ENCODE data around the gene CHRNE.

CHRNE gene

DNA sequence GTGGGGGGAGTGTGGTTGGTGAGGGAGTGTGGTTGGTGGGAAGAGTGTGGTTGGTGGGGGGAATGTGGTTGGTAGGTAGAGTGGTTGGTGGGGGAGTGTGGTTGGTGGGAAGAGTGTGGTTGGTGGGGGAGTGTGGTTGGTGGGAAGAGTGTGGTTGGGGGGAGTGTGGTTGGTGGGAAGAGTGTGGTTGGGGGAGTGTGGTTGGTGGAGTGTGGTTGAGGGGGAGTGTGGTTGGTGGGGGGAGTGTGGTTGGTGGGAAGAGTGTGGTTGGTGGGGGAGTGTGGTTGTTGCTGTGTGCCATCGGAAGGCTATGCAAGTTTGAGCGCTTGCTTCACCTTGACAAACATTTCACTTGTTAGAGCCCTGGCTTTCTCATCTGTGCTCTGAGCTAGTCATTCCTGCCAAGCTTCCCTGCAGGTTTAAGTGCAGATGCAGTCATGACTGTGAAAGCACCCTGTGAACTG lies 49.7 kb downstream of the CHRNE start:
- Histone ChIP-seq H3K4me3 (ENCODE audit: low read length, poor library complexity, severe bottlenecking) (no peak overlapping the region), H2AFZ (ENCODE audit: low read length) (no peak overlapping the region), H3K36me3 (ENCODE audit: insufficient read depth, low read length) (no peaks in the 10 kb centered on the region), H3K79me2 (ENCODE audit: insufficient read depth, low read length) (peaks cover 3% of the 10 kb centered on the region; the same call in 1 of the 2 replicates), H3K9me2 (replicated peaks; ENCODE audit: low read depth, low read length) (no peaks in the 10 kb centered on the region), H4K20me1 (ENCODE audit: insufficient read depth, low read length, poor library complexity, severe bottlenecking) (peaks cover 50% of the 10 kb centered on the region), H3K4me1 (ENCODE audit: insufficient read depth, low read length, poor library complexity, severe bottlenecking) (peaks cover 5% of the 10 kb centered on the region), H3K9ac (ENCODE audit: low read depth, low read length, poor library complexity, severe bottlenecking) (no peak overlapping the region), H3K9me3 (ENCODE audit: insufficient read depth, low read depth, low read length) (no peaks in the 10 kb centered on the region), H3K4me2 (ENCODE audit: low read depth, low read length, poor library complexity, severe bottlenecking) (no peak overlapping the region), H3K27me3 (ENCODE audit: insufficient read depth, low read length, poor library complexity, severe bottlenecking) (no peaks in the 10 kb centered on the region), H3F3A (ENCODE audit: low read depth) (no peaks in the 10 kb centered on the region)
- TF ChIP-seq EZH2phosphoT487 (IDR thresholded peaks at IDR 0.05; ENCODE audit: borderline replicate concordance) = no peak
- TF ChIP-seq, protein P1, sequence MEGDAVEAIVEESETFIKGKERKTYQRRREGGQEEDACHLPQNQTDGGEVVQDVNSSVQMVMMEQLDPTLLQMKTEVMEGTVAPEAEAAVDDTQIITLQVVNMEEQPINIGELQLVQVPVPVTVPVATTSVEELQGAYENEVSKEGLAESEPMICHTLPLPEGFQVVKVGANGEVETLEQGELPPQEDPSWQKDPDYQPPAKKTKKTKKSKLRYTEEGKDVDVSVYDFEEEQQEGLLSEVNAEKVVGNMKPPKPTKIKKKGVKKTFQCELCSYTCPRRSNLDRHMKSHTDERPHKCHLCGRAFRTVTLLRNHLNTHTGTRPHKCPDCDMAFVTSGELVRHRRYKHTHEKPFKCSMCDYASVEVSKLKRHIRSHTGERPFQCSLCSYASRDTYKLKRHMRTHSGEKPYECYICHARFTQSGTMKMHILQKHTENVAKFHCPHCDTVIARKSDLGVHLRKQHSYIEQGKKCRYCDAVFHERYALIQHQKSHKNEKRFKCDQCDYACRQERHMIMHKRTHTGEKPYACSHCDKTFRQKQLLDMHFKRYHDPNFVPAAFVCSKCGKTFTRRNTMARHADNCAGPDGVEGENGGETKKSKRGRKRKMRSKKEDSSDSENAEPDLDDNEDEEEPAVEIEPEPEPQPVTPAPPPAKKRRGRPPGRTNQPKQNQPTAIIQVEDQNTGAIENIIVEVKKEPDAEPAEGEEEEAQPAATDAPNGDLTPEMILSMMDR (conservative IDR thresholded peaks at IDR 0.05; ENCODE audit: low read length) = no peak

GRCh38 chr17:4852567-4853207 lies 50.2 kb downstream of the CHRNE start:
- Histone ChIP-seq H3K9ac (ENCODE audit: low read depth, low read length, poor library complexity, severe bottlenecking) (no peak overlapping the region), H3K36me3 (ENCODE audit: insufficient read depth, low read length) (no peaks in the 10 kb centered on the region), H4K20me1 (ENCODE audit: insufficient read depth, low read length, poor library complexity, severe bottlenecking) (peaks cover 48% of the 10 kb centered on the region), H3K9me3 (ENCODE audit: insufficient read depth, low read depth, low read length) (no peaks in the 10 kb centered on the region), H3K9me2 (replicated peaks; ENCODE audit: low read depth, low read length) (no peaks in the 10 kb centered on the region), H3K4me3 (ENCODE audit: low read length, poor library complexity, severe bottlenecking) (no peak overlapping the region), H2AFZ (ENCODE audit: low read length) (no peak overlapping the region), H3K79me2 (ENCODE audit: insufficient read depth, low read length) (peaks cover 6% of the 10 kb centered on the region; the same call in 1 of the 2 replicates), H3K4me1 (ENCODE audit: insufficient read depth, low read length, poor library complexity, severe bottlenecking) (peaks cover 1% of the 10 kb centered on the region), H3K27me3 (ENCODE audit: insufficient read depth, low read length, poor library complexity, severe bottlenecking) (no peaks in the 10 kb centered on the region), H3K4me2 (ENCODE audit: low read depth, low read length, poor library complexity, severe bottlenecking) (no peak overlapping the region), H3F3A (ENCODE audit: low read depth) (no peaks in the 10 kb centered on the region)
- no peak for TF ChIP-seq EZH2phosphoT487 (IDR thresholded peaks at IDR 0.05; ENCODE audit: borderline replicate concordance)
- TF ChIP-seq, protein P1 (conservative IDR thresholded peaks at IDR 0.05; ENCODE audit: low read length) = no peak

GRCh38 chr17:4851084-4851483 lies 51.8 kb downstream of the CHRNE start:
- H3K4me3 ChIP-seq (ENCODE audit: low read length, poor library complexity, severe bottlenecking) = no peak overlapping the region
- TF ChIP-seq, protein P1 (conservative IDR thresholded peaks at IDR 0.05; ENCODE audit: low read length) = no peak
- no peak for TF ChIP-seq EZH2phosphoT487 (IDR thresholded peaks at IDR 0.05; ENCODE audit: borderline replicate concordance)
- peaks cover 6% of the 10 kb centered on the region; the same call in 1 of the 2 replicates for H3K79me2 ChIP-seq (ENCODE audit: insufficient read depth, low read length)
- peaks cover 54% of the 10 kb centered on the region for H4K20me1 ChIP-seq (ENCODE audit: insufficient read depth, low read length, poor library complexity, severe bottlenecking)
- H2AFZ ChIP-seq (ENCODE audit: low read length) = no peak overlapping the region
- H3K4me1 ChIP-seq (ENCODE audit: insufficient read depth, low read length, poor library complexity, severe bottlenecking) = no peaks in the 10 kb centered on the region
- no peak overlapping the region for H3K9ac ChIP-seq (ENCODE audit: low read depth, low read length, poor library complexity, severe bottlenecking)
- H3K9me2 ChIP-seq (replicated peaks; ENCODE audit: low read depth, low read length) = no peaks in the 10 kb centered on the region
- no peak overlapping the region for H3K4me2 ChIP-seq (ENCODE audit: low read depth, low read length, poor library complexity, severe bottlenecking)
- H3F3A ChIP-seq (ENCODE audit: low read depth) = no peaks in the 10 kb centered on the region
- H3K27me3 ChIP-seq (ENCODE audit: insufficient read depth, low read length, poor library complexity, severe bottlenecking) = no peaks in the 10 kb centered on the region
- no peaks in the 10 kb centered on the region for H3K9me3 ChIP-seq (ENCODE audit: insufficient read depth, low read depth, low read length)
- no peaks in the 10 kb centered on the region for H3K36me3 ChIP-seq (ENCODE audit: insufficient read depth, low read length)
